ENCODE results near the gene FNDC3B.

DNA sequence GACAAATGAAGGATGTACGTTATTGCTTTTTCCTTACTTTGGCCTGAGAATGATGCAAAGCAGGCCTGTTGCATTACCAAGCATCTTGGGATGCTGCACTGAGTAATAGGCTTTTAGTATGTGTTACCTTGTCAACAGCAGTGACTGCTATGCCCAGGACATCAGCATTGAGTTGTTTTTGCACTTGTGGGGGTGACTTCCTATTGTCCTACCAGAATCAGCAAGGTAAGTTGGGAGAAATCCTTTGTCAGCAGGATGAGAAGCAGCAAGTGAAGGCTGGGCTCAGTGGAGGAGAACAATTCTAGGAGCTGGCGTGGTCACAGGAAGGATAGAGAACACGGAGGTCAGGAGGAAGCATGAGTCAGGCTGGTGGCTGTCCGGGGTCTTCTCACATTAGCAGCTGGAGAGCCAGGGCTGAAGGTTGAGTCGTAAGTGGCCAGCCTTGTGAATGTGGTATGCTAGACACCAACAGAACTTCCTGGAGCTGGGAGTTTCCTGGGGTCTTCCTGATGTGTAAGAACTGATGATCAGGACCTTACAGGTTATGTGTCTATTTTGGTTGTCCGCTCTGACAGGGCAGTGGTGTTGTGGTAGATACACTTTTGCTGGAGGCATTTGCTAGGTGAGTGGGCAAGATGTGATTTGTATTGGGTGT is 142.7 kb downstream of the FNDC3B start:
- TF ChIP-seq, protein P1, sequence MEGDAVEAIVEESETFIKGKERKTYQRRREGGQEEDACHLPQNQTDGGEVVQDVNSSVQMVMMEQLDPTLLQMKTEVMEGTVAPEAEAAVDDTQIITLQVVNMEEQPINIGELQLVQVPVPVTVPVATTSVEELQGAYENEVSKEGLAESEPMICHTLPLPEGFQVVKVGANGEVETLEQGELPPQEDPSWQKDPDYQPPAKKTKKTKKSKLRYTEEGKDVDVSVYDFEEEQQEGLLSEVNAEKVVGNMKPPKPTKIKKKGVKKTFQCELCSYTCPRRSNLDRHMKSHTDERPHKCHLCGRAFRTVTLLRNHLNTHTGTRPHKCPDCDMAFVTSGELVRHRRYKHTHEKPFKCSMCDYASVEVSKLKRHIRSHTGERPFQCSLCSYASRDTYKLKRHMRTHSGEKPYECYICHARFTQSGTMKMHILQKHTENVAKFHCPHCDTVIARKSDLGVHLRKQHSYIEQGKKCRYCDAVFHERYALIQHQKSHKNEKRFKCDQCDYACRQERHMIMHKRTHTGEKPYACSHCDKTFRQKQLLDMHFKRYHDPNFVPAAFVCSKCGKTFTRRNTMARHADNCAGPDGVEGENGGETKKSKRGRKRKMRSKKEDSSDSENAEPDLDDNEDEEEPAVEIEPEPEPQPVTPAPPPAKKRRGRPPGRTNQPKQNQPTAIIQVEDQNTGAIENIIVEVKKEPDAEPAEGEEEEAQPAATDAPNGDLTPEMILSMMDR (IDR thresholded peaks at IDR 0.05; ENCODE audit: low read length), result no peak
- no peak for TF ChIP-seq EZH2 (optimal IDR thresholded peaks at IDR 0.05; ENCODE audit: low read depth, low read length)
- TF ChIP-seq EZH2phosphoT487 (IDR thresholded peaks at IDR 0.05; ENCODE audit: low read length), result no peak
